Stimulated activated CD4-positive, alpha-beta T cell treated with anti-CD3 and anti-CD28 coated beads, Interleukin-4, amount 100 ng/mL, for 1 hour (primary cell): Measurements from ENCODE around the gene CDK17.

Source experiments
- DNase-seq: peaks from one replicate; pipeline ENCODE4 v3.0.0-alpha.2; 2020

CDK17 gene

DNA sequence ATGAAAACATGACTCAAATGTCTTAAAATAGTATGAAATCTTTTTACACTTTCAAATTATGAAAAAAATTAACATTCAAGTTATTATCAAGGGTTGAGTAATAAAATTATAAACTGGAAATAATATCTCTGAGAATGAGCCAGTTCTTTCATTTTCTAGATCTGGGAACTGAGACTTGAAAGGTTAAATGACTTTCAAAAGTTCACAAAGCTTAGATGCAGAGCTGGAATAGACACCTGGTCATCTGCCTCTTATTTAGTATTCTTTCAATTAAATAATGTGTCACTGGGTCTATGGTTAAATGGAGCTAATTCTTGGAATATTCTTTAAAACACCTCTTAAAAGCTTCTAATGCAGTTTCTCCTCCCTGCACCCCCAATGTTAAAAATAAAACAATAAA, 86.6 kb downstream of the CDK17 start:
- no peak for DNase-seq

- no peak for DNase-seq
Observed at GRCh38 chr12:96311191-96311590, 89.0 kb downstream of the CDK17 start.

- no peak for DNase-seq
Observed at GRCh38 chr12:96310067-96310466, 90.2 kb downstream of the CDK17 start.

DNA sequence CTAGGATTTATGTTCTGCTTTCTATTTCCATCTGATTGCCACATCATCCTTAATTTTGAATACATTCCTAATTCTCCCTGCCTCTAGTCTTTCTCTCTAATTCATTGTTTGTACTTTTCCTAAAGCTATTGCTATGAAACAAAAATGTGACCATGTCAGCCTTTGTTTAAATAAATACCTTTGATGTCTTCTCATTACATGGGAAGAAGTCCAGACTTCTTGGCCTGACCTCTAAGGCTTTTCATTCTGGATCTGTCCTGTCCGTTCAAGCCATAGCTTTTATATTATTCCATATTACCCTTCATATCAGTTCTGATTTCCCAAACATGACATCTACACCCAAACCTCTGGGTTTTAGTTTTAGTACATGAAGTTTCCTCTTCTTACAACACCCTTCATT, 91.4 kb downstream of the CDK17 start:
- DNase-seq = no peak

- DNase-seq = no peak
Observed at GRCh38 chr12:96305665-96306064, 94.6 kb downstream of the CDK17 start.

DNA sequence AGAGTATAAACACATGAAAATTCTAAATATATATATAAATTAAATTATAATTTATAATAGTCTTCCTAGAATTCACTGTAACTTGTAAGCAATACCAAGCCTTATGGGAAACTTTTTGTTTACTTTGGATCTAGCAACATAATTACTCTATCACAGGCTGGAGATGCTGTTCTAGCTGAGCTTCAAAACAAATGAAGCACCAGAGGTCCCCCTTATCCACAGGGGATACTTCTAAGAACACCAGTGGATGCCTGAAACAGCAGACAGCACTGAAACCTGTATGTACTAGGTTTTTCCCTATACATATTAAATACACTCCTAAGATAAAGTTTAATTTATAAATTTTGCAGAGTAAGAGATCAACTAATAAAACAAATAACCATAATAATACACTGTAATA, 96.6 kb downstream of the CDK17 start:
- no peak for DNase-seq

DNA sequence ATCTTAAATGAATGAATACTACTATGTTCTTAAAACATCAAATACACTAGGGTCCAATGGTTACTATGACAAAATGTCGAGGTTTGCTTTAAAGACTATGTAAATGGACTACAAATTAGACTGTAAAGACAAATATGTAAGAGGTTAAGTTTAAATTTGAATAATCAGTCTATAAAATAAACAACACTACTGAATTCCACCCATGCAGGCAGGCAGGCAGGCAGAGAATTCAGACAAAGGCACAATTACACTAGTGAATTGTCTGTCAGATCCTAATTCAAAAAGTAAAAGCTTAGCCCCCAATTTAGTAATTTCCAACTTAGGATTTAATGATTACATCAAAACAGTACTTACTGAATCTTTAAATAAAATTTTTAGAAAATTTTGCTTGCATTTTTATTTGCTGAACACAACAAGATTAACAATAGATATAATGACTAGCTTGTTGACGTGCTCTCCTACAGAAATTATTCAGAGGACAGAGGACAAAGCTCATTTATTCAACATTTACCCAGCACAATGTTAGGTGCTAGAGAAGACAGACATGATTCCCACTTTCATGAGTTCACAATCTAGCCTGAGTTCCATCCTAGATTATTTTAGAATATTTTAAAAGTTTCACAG, 97.4 kb downstream of the CDK17 start:
- no peak for DNase-seq

GRCh38 chr12:96301732-96302131, 98.5 kb downstream of the CDK17 start:
- DNase-seq = no peak

DNA sequence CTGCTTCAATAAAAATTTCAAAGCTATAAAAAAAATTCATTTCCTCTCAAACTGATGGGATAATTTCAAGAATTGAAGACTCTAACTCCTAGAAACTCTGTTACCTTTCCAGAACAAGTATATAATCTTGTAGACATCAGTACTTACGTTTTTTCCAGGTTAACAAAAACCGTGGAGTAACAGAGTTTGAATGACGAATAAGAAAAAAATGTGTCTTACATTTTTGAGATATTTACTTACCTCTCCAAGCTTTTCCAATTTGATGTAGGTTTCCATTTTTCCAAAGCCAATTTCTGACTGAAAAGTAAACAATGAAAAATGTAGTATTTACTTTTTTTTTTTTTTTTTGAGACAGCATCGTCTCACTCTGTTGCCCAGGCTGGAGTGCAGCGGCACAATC, 100.2 kb downstream of the CDK17 start:
- DNase-seq = no peak

GRCh38 chr12:96297504-96297903, 102.7 kb downstream of the CDK17 start:
- DNase-seq = no peak

DNA sequence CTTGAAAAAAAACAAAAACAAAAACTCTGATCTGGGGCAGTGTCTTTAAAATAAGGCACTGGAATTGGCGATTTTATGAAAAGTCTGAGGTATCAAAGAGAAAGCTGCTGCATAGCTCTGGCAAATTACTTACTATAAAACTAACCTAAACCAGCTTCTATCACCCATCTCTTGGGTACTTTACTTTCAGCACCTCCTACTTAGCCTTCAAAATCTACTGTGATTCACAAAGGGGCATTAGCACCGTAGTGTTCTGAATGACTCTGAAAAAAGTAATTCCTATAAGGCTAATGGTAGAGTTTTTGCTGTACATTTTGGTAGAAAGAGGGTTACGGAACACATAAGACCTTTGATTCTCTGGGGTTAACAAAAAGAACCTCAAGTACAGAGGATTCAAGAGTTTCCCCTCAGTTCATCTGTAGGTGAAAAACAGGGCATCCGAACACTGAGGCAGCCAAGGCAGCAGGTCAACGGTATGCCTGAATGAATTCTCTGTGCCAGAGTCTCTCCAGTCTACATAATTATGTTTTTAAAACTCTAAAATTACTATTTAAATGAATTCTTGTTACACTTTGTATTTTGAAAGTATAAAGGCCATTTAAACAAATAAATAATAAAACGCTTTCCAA, 104.6 kb downstream of the CDK17 start:
- no peak for DNase-seq

GRCh38 chr12:96294831-96295230, 105.4 kb downstream of the CDK17 start:
- DNase-seq = no peak

GRCh38 chr12:96293093-96293492, 107.1 kb downstream of the CDK17 start:
- no peak for DNase-seq

GRCh38 chr12:96289067-96289466, 111.2 kb downstream of the CDK17 start:
- no peak for DNase-seq

GRCh38 chr12:96285158-96285557, 115.1 kb downstream of the CDK17 start:
- DNase-seq = no peak

DNA sequence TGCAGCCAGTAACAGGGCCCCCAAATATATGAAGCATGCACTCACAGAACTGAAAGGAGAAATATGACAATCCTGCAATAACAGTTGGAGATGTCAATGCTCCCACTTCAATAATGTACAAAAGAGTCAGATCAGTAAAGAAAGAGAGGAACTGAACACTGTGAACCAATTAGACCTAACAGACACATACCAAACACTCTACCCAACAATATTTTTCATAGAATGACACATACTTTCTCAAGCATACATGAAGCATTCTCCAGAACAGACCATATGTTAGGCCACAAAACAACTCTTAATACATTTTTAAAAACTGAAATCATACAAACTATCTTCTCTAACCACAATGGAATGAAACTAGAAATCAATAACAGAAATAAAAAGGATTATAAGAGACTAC, 125.9 kb downstream of the CDK17 start:
- no peak for DNase-seq

DNA sequence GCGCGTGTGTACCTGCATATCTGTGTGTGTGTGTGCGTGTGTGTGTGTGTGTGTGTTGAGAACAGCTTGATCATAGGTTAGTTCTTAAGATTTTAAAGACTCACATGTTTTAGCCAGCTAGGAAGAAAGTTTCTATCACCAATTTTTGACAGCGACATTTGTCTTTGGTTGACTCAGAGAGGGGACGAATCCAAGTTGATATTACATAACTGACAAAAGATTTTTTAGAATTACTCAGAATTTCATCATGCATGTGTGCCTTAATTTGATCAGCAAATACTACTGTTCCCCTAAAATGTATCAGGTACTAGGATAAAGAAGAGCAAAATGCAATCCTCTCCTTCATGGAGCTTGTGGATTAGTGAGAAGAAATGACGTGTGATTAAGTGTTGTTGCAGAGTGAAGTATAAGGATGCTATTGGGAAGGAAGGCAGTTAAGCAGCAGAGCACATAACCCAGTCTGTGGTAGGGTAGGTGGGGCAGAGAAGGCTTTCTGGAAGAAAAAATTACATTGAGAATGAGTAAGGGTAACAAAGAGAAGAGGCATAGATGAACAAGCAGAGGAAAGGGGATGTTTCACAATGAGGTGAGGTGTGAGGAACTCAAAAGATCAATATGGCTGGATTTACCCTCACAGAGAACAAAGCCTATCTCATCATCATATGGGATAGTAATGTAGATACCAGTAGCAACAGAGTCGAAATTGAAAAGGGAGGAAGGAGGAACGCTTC, 128.6 kb downstream of the CDK17 start:
- DNase-seq = no peak

- no peak for DNase-seq
Observed at GRCh38 chr12:96266238-96266637, 134.0 kb downstream of the CDK17 start.

DNA sequence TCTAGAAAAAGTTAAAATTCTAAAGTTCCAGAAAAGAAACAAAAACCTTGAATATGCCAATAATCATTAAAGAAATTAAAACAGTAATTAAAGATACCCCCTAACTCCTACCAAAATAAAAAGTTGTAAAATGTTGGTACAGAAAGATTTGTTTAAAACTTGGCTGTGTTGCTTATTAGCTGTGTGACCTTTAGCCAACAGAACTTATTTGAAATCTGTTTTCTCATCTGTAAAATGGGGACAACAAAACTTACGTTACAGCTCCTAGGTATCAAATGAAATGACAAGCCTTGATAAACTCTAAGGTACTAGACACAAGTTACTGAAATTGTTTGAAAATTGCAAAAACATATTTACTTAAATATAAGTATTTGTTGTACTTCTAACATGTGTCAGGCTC, 134.4 kb downstream of the CDK17 start:
- DNase-seq = no peak

- DNase-seq = no peak
Observed at GRCh38 chr12:96265400-96265799, 134.8 kb downstream of the CDK17 start.

DNA sequence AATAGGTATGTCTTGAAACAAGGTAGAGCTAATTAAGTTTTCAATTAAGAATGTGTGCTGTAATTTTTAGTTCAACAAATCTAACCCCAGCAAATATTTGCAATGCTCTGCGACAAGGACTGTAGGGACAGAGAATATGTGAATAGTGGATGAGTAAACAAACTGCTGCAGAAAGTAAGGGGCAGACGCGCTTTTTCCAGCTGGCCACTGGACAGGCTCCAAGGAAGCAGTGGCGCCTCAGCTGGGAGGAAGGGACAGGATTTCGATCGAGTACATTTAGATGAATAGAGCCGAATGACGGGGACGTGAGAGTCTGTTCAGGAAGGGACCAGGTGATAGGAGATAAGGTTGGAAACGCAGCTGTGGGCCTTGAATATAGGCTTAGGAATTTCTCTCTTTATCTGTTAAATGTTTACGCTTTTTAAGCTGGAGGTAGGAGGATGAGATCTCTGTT, 136.8 kb downstream of the CDK17 start:
- no peak for DNase-seq

DNA sequence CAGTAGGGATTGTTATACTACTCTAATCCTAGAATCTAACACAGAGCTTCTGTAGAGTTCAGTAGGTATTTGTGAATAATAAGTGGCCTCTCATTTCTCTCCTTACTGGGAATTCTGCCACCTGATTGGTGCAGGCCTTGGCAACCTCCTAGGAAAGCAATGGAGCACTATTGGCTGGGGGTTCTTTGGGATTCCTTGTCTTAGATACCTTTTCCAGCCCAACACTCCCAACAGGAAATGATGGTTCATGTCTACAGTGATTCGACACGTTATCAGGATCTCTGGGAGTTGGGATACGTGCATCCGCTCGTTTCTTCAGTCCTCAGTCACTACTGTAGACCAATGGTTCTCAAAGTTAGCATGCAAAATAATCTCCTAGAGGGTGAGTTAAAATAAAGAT, 138.7 kb downstream of the CDK17 start:
- DNase-seq = no peak

GRCh38 chr12:96260644-96261043, 139.6 kb downstream of the CDK17 start:
- no peak for DNase-seq

- no peak for DNase-seq
Observed at GRCh38 chr12:96260231-96260630, 140.0 kb downstream of the CDK17 start.
